Activated gamma-delta T cell (primary cell): ENCODE measurements around the gene PDGFRB.

ENCODE experiments used
- DNase-seq: peaks from one replicate; lab custom pipeline; 2025; lab: John Stamatoyannopoulos, UW

The PDGFRB gene

DNA sequence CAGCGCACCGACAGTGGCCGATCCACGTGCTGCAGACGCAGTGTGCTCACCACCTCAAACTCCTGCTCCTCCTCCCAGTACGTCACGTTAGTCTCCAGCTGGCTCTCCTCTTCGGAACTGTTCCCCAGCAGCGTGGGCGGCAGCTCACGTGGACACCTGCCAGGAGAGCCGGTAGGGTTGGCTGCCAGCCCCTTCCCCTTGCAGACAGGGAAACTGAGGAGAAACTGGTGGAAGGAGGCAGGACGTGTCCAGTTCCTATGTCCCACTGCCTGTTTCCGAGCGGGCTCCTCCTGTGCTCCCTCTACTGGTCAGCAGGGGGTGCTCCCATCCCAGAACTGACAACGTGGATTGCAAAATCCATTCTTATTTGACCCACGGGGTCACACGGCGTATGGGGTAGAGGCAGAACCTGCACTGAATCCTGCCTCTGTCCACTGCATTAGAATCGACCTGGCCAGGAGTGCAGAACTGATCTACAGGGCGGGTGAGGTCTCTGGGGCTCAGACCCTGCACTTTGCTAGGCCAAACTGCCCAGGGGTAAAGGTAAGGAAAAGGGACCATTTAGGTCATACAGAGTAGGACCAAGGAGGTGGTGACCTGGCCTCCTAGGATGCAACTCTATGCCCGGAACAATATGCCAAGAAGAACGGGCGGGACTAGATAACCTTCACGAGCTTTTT lies 25.7 kb downstream of the PDGFRB start:
- DNase-seq: no peak

DNA sequence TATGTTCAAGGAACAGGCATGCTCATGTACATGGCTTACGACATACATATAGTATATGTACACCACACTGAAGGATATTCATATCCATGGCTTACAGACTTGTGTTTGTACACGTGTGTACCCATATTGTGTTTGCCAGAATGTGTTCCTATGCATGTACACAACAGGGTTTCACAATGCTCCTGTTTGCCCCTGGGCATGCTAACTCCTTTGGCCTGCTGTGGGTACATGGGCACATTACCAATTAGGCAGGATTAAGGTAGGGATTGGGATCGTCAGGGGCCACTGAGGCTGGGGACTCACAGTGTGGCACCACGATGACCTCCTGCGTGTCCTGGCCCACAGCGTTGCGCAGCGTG lies 26.2 kb downstream of the PDGFRB start:
- DNase-seq: no peak

DNA sequence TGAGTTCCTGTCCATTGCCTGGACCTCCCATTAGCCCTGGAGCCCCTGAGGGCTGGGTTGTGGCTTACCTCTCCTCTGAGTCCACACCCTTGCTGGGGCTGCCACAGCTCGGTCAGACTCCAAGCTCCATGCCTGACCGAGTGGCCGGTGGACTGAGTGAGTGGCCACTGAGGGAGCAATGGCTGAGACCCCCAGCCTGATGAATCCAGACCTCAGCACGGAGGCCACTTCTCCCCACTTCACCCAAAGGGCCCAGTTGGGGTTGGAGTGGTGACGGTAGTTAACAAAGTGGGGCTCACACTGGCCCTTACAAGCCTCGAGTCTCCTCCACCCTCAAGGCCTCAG lies 28.8 kb downstream of the PDGFRB start:
- DNase-seq: no peak

DNA sequence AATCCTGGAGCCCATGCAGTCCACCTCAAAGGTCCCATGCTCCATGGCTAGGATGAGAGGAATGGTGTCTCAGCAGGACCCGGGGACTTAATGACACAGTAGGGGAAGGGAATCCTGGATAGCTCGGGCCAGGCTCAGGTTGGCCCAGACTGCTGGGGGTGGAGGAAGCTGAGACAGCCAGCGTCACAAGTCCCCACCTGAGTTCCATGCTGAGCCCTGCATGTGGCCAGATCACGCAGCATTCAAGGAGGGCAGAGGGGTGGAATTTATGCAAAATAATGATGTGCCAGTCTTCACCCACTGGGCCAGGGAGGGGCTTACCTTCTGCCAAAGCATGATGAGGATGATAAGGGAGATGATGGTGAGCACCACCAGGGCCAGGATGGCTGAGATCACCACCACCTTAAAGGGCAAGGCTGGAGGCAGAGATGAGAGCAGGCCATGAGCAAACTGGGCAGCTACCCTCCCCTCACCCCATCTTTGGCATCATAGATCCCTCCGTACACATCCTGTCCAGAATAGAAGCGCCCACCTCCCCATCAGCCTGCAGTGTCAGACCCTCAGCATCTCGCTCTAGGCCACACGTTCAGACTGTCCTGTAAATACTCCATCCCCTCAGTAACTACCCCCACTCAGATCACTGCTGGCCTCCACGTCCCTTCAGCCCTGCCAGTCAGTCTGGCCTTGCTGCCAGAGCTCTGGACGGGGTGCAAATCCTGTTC lies 29.3 kb downstream of the PDGFRB start:
- DNase-seq: no peak

DNA sequence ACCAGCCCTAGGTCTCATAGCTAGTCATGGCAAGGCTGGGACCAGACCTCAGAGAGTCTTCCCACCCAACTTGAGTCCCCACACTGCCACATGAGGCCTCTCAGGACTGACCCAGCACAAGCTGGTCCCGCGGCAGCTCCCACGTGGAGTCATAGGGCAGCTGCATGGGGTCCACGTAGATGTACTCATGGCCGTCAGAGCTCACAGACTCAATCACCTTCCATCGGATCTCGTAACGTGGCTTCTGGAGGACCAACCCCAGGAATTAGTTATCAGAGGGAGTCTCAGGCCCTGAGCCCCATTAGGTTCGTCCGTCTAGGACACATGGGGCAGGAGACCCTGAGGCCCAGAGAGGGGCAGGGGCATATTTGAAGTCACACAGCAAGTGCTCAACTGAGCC lies 30.3 kb downstream of the PDGFRB start:
- no peak for DNase-seq

DNA sequence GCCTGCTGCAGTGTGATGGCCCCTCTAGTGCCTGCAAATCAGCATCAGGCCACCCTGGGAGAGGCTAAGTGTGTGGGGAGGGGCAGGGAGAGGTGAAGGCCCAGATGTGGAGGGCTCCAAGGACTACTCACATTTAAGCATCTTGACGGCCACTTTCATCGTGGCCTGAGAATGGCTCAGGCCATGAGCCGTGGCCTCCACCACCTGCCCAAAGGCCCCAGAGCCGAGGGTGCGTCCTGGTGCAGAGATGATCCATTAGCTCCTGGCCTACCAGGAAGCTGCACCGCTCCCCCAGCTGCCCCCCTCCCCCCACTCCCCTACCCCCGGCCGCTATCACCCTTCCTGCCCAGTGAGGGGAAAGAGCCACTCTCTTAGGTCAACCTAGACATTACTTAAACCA lies 31.0 kb downstream of the PDGFRB start:
- DNase-seq: no peak

DNA sequence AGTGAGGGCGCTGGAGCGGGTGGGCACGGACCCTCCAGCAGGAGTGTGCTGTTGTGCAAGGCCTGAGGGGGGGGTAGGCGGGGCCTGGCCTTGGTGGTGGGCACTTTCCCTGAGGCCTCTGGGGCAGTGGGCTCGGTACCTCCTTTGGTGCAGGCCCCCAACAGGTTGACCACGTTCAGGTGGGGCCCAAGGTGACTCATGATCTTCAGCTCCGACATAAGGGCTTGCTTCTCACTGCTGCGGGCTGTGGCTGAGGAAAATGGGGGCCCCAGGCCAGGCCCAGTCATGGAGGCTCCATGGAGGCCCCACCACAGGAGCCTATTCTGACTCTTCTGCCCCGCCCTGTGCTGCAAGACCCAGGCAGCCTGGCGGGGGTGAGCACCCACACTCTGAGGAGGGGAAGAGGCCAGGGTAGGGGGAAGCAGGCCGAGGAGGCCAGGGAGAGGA lies 31.5 kb downstream of the PDGFRB start:
- no peak for DNase-seq

DNA sequence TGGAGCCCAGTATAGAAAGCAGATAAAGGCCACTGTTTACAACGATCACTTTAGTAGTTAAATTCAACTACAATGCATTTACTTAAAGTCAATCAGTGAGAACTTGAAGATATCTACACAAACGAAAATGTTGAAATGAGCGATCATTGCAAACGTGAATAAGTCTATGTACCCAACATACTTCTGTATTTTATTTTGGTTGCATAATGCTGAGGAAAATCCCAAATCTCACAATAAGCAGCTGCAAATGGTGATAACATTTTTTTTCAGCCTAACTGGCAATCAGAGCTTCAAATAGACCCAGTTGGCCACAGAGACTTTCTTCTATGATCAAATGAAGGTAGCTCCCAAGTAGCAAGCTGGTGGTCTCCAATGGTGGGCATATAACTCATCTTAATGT lies 32.1 kb downstream of the PDGFRB start:
- no peak for DNase-seq

DNA sequence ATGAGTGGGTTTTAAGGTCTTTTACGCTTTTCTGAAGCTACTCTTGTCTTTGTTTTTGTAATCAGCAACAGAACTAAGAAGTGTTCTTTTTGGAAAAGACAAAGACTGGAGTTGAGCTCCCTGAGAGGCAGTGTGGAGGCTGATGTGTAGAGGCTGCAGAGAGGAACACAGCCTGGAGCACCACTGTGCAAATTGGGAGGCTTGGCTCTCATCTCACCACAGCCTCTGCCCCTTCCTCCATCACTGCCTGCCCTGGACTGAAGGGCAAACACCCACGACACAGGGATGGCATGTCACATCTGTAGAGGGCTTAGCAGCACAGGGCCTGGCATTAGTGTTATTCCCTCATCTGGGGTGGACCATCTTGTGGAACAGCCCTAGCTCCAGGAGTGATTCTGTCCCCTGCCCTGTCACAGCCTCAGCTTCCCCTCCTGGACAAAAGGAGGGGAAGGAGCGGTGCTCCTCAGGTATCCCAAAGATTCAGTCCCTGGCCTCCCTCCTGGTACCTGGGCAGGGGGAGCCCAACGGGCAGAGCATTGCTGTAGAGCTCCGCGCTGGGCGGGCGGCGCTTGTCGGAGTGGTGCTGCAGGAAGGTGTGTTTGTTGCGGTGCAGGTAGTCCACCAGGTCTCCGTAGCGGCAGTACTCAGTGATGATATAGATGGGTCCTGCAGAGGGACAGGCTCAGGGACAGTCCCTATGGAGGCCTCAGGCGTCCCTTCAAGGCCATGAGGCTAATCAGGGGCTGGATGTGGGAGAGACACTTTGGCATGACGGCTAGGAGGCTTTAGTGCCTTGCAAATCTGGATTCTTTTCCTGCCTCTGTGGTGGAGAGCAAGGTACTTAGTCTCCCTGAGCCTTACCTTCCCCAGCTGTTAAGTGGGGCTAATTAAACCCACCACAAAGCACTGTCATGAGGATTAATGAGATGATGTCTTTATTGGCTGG lies 32.8 kb downstream of the PDGFRB start:
- DNase-seq: no peak

DNA sequence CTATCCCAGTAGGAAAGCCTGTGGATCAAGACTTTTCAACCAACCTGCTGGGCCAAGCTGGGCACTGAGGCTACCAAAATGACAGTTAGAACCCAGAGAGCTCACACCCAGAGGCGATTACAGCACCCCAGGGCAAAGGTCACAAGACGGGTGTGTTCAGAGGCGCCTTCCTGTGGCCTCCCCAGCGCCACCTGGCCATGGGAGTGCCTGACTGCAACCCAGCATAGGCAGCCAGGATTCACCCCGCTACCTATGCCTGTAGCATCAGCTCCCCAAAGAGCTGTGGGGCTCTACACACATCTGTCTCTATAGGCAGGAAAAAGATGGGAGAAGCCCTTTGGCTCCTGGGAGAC lies 33.5 kb downstream of the PDGFRB start:
- DNase-seq: no peak

DNA sequence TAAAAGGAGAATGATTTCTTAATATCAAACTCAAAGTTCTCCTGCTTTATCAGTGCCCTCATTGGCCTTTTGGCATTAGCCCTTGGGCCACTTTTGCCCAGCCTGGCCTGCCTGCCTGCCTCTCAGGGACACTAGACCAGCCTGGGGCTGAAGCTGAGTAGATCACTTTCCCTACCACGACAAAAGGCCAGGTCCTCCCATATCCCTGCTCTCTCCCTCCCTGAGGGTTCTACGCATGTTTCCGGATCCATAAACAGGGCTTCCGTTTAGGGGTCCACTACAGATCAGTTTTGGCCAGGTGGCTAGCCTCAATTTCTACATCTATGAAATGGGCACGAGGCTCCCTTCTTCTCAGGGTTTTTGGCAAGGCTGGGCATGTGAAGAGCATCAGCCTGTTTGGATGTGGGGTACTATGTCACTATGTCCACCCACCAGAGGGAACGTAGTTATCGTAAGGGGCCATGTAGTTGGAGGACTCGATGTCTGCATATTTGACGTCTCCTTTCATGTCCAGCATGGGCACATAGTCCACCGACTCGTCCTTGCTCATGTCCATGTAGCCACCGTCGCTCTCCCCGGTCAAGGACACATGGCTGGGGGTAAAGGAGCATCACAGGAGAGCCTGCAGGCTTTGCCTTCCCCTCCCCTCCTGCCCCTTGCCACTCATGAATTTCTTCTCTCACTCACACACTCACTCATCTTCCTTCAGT lies 34.0 kb downstream of the PDGFRB start:
- DNase-seq: no peak

DNA sequence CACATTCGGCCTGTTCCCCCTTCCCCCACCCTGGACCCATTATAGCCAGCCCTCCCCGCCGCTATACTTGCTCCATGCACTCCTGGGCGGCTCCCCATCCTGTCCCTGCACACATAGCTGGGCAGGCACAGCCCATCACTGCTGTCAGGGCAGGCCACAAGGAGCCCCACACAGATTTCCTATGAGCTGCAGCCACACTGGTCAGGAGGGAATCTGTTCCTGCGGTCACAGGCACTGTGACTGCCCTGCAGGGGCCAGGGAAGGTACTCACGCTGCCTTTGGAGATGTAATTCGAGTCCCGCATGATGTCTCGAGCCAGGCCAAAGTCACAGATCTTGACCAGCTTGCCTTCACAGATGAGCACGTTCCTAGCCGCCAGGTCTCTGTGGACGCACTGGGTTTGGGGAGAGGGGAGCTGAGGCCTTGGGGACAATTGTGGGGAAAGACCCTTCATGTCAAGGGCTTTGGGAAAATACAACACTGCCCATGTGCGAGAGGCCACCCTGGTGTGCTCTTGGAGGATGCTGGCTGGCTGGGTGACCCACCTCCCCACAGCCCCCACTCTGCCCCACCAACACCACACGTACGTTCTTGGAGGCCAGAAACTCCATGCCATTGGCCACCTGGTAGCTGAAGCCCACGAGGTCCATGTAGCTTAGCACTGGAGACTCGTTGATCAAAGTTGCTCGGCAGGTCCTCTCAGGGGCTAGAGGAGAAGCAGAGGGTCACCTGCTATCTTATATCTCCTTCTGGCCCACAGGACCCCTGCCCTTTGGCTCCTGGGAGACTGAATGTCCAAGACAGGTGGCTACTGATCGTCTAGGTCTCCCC lies 34.8 kb downstream of the PDGFRB start:
- no peak for DNase-seq

DNA sequence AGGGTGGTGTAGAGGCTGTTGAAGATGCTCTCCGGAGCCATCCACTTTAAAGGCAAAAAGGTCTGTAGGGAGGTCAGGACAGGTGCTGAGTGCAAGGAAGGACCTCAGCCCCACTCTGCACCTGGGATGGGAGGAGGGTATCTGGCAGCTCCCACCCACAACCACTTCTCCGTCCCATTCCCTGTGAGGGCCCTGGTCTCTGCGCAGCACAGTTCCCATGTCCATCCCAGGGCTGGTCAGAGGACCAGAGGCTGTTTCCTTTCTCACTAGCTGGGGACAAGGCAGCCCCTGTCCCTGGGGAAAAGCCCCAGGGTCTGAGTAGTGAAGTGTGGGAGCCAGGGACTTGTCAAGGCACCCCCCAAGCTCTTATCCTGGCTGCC lies 35.6 kb downstream of the PDGFRB start:
- no peak for DNase-seq

DNA sequence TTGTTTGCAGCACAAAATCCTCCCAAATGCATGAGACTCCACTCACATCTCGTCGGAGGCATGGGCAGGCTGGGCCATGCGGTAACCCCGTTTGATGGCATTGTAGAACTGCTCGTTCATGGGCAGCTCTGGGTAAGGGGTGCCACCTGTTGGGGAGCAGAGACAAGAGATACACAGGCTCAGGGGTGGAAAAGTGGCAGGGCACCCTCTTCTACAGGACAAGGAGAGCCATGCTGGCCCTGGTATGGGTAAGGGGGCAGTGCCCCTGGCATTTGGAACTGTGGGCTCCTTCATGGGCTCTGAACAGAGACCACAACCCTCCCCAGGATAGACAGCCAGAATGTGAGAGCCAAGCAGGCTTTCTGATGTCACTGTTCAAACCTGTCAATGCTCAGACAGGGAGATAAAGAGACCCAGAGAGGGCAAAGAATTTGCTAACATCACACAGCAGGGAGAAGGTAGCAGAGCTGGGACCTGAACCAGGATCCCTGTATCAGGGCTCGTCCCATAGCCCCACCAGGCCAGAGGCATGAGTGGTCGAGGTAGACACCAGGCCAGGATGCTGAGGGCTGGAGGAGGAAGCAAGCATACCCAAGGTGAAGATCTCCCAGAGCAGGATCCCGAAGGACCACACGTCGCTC lies 36.1 kb downstream of the PDGFRB start:
- DNase-seq: no peak

DNA sequence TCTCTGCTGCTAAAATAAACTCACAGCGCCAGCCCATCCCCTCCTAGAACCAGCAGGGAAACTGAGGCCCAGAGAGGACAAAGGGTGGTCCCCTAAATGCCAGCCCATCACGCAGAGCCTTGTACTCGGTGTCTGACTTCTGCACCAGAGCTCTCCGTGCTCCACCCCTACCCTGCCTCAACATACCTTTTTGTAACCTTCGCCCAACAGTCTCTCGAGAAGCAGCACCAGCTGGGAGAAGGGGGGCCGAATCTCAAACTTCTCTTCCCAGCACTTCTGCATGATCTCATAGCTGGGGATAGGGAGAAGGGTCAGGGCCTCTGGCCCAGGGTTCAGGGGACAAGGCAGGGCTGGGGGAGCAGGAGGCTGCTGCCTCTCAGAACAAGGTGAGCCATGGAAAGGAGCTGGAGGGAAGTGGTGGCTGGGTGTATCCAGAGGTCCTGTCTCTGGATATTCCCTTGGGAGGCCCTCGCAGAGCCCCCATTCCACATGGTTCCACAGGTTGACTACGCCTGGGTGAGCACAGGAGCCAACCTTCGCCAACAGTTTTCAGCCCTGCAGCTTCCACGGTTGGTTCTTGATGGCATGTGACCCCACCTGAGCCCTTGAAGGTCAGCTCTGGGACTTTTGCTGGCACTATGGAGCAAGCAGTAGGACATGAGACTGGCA lies 37.0 kb downstream of the PDGFRB start:
- no peak for DNase-seq

DNA sequence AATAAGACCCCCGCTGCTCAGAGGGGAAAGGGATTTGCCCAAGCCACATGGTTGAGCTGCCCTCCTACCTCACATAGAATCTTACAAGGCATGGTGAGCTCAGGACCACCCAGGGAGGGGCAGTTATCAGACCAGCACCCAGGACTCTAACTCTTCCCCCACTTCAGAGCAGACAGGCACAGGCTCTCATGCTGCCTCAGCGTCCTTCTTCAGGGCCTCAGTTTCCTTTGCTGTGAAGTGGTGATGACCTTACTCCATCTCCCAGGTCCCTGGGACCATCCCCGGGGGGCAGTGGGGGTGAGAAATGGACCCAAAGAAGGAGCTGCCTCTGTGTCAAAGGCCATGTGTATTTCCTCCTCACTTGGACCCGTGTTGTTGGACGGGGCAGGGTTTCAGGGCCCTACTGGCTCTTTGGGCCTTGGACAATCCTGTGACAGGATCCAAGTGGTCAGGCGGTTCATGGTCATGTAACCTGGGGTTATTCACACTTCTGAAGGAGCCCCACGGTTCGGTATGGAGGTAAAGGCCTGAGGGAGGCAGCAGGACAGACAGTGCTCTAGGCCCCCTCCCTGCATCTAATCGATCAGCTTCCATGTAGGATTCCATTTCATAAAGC lies 37.6 kb downstream of the PDGFRB start:
- no peak for DNase-seq

DNA sequence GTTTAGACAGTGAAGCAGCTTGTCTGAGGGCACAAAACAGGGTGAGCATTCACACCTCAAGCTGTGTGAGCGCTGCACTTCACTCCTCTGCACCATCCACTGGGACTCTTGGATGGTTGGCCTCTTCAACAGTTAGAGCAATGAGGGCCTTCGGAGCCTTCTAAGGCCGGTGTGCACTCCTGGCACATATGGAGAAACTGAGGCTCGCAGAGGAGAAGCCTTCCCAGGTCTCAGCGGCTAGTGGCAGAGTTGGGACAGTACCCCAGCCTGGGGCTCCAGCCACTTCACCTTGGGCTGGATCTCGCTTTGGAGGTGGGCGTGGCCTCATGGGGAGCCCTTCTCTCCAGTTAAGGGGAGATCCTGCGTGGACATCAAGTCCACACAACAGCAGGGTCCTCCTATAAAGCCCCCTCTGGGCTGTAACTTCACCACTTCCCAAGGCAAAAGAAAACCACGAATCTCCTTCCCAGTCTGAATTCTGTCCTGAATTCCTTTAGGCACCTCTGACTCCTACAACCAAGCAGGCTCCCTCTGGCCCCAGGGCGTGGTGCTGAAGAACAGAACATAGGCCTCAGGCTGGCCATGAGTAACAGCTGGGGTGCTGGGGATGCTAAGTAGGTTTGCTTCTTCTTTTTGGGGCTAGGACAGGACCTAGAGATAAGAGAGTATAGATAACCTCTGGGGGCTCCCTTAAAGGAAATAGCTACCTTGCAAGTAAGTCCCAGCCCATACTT lies 38.8 kb downstream of the PDGFRB start:
- DNase-seq: no peak

DNA sequence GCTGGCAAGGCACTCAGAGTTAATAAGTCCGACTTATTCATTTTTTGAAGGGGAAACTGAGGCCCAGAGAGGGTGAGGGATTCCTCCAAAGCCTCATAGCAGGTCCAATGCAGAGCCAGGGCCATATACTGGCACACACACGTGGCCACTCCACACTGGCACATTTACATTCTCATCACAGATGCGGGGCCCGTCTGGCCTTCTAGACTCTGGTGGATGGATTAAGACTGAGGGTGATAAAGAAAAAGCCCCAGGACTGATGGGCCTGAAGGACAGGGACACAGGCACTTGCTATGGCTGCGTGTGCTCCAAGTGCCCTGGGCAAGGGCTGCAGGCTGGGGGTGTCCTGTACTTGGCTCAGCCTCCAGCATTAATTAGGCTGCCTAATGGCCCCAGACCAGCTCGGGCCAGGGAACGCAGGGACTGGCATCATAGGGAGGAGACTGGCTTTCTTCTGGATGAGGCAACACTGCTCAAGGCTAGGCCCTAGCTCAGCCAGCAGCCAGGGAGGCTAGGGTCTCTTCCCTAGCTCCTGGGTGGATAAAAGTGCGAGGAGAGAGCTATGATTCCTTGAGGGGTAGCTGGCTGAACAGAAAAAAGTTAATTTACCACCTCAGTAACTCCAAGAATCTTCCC lies 40.8 kb downstream of the PDGFRB start:
- no peak for DNase-seq
